ENCODE data around the gene KDM4C.

Gene KDM4C

GRCh38 chr9:6910497-6910896, 152.7 kb downstream of the KDM4C start:
- no peak for TF ChIP-seq CTCF (conservative IDR thresholded peaks at IDR 0.05; ENCODE audit: control insufficient read depth, insufficient read depth, low read depth, low read length)
- no peak for DNase-seq (ENCODE audit: low read depth)
- no peak overlapping the region for H3K4me3 ChIP-seq (ENCODE audit: control insufficient read depth, low read depth, low read length)

GRCh38 chr9:6911901-6912638, 154.3 kb downstream of the KDM4C start:
- no peak for TF ChIP-seq CTCF (conservative IDR thresholded peaks at IDR 0.05; ENCODE audit: control insufficient read depth, insufficient read depth, low read depth, low read length)
- no peak for DNase-seq (ENCODE audit: low read depth)
- no peak overlapping the region for H3K4me3 ChIP-seq (ENCODE audit: control insufficient read depth, low read depth, low read length)

- no peak overlapping the region for H3K4me3 ChIP-seq (ENCODE audit: control insufficient read depth, low read depth, low read length)
- no peak for DNase-seq (ENCODE audit: low read depth)
- TF ChIP-seq CTCF (conservative IDR thresholded peaks at IDR 0.05; ENCODE audit: control insufficient read depth, insufficient read depth, low read depth, low read length): no peak
Measured at GRCh38 chr9:6915635-6916034, 157.9 kb downstream of the KDM4C start.

GRCh38 chr9:6917162-6917561, 159.4 kb downstream of the KDM4C start:
- TF ChIP-seq CTCF (conservative IDR thresholded peaks at IDR 0.05; ENCODE audit: control insufficient read depth, insufficient read depth, low read depth, low read length): no peak
- H3K4me3 ChIP-seq (ENCODE audit: control insufficient read depth, low read depth, low read length): no peak overlapping the region
- DNase-seq (ENCODE audit: low read depth): no peak

DNA sequence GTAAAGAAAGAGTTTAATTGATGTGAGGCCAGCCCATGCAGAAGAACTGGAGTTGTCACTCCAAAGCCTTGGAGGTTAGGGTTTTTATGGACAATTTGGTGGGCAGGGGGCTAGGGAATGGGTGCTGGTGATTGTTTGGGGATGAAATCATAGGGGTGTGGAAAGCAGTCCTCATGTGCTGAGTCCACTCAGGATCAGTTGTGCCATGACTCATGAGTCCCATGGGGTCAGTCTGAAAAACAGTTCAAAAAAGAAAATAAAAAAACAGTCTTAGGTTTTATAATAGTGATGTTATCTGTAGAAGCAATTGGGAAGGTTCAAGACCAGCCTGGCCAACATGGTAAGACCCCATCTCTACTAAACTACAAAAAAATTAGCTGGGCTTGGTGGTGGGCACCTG, 162.3 kb downstream of the KDM4C start:
- DNase-seq (ENCODE audit: low read depth): peak; percentile 76
- TF ChIP-seq CTCF (conservative IDR thresholded peaks at IDR 0.05; ENCODE audit: control insufficient read depth, insufficient read depth, low read depth, low read length): no peak
- H3K4me3 ChIP-seq (ENCODE audit: control insufficient read depth, low read depth, low read length): no peak overlapping the region

DNA sequence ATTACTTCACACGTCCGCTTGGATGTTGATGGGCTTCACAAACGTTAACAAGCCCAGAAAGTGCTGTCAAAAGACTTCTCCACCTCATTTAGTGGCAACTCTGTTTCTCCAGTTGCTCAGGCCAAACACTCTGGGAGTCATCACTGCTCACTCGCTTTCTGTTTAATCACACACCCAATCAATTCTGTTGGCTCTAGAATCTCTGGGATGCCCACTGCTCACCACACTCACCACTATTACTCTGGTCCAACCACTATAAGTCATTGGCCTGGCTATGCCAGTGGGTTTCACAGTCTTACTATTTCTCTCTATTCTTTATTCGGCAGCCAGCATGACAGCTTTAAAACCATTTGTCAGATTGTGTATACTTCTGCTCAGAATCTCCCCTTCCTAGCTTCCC, 163.5 kb downstream of the KDM4C start:
- no peak for DNase-seq (ENCODE audit: low read depth)
- no peak for TF ChIP-seq CTCF (conservative IDR thresholded peaks at IDR 0.05; ENCODE audit: control insufficient read depth, insufficient read depth, low read depth, low read length)
- H3K4me3 ChIP-seq (ENCODE audit: control insufficient read depth, low read depth, low read length): no peak overlapping the region

Data from fibroblast of mammary gland (primary cell).